ENCODE results near the gene PODN. TPM values are rescaled to one million over a fixed set of nuclear protein-coding genes. Genes with fewer than 3 reads are reported as not detected.

Gene PODN
- total RNA-seq, 1 donor from 2014 or later, result 0.26 TPM

GRCh38 chr1:53078333-53079101 is 16.5 kb downstream of the PODN start:
- TF ChIP-seq, protein P1, sequence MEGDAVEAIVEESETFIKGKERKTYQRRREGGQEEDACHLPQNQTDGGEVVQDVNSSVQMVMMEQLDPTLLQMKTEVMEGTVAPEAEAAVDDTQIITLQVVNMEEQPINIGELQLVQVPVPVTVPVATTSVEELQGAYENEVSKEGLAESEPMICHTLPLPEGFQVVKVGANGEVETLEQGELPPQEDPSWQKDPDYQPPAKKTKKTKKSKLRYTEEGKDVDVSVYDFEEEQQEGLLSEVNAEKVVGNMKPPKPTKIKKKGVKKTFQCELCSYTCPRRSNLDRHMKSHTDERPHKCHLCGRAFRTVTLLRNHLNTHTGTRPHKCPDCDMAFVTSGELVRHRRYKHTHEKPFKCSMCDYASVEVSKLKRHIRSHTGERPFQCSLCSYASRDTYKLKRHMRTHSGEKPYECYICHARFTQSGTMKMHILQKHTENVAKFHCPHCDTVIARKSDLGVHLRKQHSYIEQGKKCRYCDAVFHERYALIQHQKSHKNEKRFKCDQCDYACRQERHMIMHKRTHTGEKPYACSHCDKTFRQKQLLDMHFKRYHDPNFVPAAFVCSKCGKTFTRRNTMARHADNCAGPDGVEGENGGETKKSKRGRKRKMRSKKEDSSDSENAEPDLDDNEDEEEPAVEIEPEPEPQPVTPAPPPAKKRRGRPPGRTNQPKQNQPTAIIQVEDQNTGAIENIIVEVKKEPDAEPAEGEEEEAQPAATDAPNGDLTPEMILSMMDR (IDR thresholded peaks at IDR 0.05; ENCODE audit: unreplicated experiment), result no peak
- Mint-ChIP-seq H3K4me3 (ENCODE audit: low read depth) (no peak overlapping the region), H3K27me3 (peaks cover 51% of the 10 kb centered on the region), H3K27ac (no peak overlapping the region), H3K9me3 (ENCODE audit: low read depth) (no peaks in the 10 kb centered on the region), H3K4me1 (ENCODE audit: low read depth) (no peaks in the 10 kb centered on the region), H3K36me3 (ENCODE audit: insufficient read depth) (no peaks in the 10 kb centered on the region)
- DNase-seq (ENCODE audit: low spot score, unreplicated experiment), result no peak

GRCh38 chr1:53079251-53079650 is 17.2 kb downstream of the PODN start:
- Mint-ChIP-seq H3K9me3 (ENCODE audit: low read depth) (no peaks in the 10 kb centered on the region), H3K4me3 (ENCODE audit: low read depth) (no peak overlapping the region), H3K27ac (no peak overlapping the region), H3K27me3 (peaks cover 52% of the 10 kb centered on the region), H3K4me1 (ENCODE audit: low read depth) (no peaks in the 10 kb centered on the region), H3K36me3 (ENCODE audit: insufficient read depth) (no peaks in the 10 kb centered on the region)
- DNase-seq (ENCODE audit: low spot score, unreplicated experiment), result no peak
- TF ChIP-seq, protein P1 (IDR thresholded peaks at IDR 0.05; ENCODE audit: unreplicated experiment), result no peak

DNA sequence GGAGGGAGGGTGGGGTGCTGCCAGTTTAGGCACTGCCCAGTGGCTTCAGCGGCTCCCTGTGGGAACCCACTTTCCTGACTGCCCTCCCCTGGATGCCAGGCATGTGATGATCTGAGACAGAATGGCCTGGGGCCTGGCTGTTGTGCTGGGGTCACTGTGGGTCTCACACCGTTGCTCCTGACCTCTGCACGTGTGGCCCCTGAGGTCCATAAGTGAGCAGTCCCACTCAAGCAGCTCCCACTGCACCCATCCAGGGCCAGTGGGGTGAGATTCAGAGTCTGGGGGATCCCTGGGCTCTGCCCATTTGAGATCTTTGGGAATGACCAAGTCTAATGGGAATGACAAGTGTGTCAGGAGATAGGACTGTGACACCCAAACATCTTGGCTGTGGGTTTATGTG is 18.0 kb downstream of the PODN start:
- Mint-ChIP-seq H3K27me3 (peaks cover 58% of the 10 kb centered on the region), H3K36me3 (ENCODE audit: insufficient read depth) (no peaks in the 10 kb centered on the region), H3K27ac (no peak overlapping the region), H3K9me3 (ENCODE audit: low read depth) (no peaks in the 10 kb centered on the region), H3K4me3 (ENCODE audit: low read depth) (no peak overlapping the region), H3K4me1 (ENCODE audit: low read depth) (no peaks in the 10 kb centered on the region)
- no peak for DNase-seq (ENCODE audit: low spot score, unreplicated experiment)
- TF ChIP-seq, protein P1 (IDR thresholded peaks at IDR 0.05; ENCODE audit: unreplicated experiment), result no peak

DNA sequence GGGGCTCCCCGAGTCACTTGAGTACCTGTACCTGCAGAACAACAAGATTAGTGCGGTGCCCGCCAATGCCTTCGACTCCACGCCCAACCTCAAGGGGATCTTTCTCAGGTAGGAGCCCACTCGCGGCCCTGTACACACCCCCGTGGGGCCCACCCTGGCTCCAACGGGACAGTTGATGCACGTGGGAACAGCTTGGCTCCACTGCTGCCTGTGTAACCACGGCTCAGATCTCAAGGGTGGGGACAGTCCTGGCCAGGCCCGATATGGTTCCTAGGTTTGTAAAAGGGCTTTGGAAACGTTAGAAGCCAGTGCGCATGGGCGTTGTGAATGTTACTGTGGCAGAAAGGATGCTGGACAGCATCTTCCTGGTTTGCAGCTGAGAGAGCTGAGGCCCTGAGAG is 18.8 kb downstream of the PODN start:
- Mint-ChIP-seq H3K4me3 (ENCODE audit: low read depth) (no peak overlapping the region), H3K27me3 (peaks cover 58% of the 10 kb centered on the region), H3K4me1 (ENCODE audit: low read depth) (no peaks in the 10 kb centered on the region), H3K9me3 (ENCODE audit: low read depth) (no peaks in the 10 kb centered on the region), H3K27ac (no peak overlapping the region), H3K36me3 (ENCODE audit: insufficient read depth) (no peaks in the 10 kb centered on the region)
- TF ChIP-seq, protein P1 (IDR thresholded peaks at IDR 0.05; ENCODE audit: unreplicated experiment), result no peak
- no peak for DNase-seq (ENCODE audit: low spot score, unreplicated experiment)

- Mint-ChIP-seq H3K4me1 (ENCODE audit: low read depth) (no peaks in the 10 kb centered on the region), H3K36me3 (ENCODE audit: insufficient read depth) (no peaks in the 10 kb centered on the region), H3K27me3 (peaks cover 62% of the 10 kb centered on the region), H3K27ac (no peak overlapping the region), H3K4me3 (ENCODE audit: low read depth) (no peak overlapping the region), H3K9me3 (ENCODE audit: low read depth) (no peaks in the 10 kb centered on the region)
- TF ChIP-seq, protein P1 (IDR thresholded peaks at IDR 0.05; ENCODE audit: unreplicated experiment), result no peak
- DNase-seq (ENCODE audit: low spot score, unreplicated experiment), result no peak
Measured at GRCh38 chr1:53081384-53082066, 19.5 kb downstream of the PODN start.
